Measurements from ENCODE around the gene ICAM1. TPM values are rescaled to one million over a fixed set of nuclear protein-coding genes. Genes with fewer than 3 reads are reported as not detected.

ICAM1 gene
- total and polyA plus RNA-seq, 2 of the 13 experiments (the other 11 are each of a cell fraction or from before 2014, with no cell fraction given), result 37.9 to 98.4 TPM

- TF ChIP-seq, protein P1, sequence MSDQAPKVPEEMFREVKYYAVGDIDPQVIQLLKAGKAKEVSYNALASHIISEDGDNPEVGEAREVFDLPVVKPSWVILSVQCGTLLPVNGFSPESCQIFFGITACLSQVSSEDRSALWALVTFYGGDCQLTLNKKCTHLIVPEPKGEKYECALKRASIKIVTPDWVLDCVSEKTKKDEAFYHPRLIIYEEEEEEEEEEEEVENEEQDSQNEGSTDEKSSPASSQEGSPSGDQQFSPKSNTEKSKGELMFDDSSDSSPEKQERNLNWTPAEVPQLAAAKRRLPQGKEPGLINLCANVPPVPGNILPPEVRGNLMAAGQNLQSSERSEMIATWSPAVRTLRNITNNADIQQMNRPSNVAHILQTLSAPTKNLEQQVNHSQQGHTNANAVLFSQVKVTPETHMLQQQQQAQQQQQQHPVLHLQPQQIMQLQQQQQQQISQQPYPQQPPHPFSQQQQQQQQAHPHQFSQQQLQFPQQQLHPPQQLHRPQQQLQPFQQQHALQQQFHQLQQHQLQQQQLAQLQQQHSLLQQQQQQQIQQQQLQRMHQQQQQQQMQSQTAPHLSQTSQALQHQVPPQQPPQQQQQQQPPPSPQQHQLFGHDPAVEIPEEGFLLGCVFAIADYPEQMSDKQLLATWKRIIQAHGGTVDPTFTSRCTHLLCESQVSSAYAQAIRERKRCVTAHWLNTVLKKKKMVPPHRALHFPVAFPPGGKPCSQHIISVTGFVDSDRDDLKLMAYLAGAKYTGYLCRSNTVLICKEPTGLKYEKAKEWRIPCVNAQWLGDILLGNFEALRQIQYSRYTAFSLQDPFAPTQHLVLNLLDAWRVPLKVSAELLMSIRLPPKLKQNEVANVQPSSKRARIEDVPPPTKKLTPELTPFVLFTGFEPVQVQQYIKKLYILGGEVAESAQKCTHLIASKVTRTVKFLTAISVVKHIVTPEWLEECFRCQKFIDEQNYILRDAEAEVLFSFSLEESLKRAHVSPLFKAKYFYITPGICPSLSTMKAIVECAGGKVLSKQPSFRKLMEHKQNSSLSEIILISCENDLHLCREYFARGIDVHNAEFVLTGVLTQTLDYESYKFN (CRISPR knock-in tag; conservative IDR thresholded peaks at IDR 0.05), result peak; percentile 32; the same call in 1 of the 2 replicates
- no peak for TF ChIP-seq NFE2L1 (CRISPR knock-in tag; IDR thresholded peaks at IDR 0.05; ENCODE audit: borderline replicate concordance)
- TF ChIP-seq NFIB (CRISPR knock-in tag; IDR thresholded peaks at IDR 0.05; ENCODE audit: borderline replicate concordance), result no peak
- TF ChIP-seq, protein P2, sequence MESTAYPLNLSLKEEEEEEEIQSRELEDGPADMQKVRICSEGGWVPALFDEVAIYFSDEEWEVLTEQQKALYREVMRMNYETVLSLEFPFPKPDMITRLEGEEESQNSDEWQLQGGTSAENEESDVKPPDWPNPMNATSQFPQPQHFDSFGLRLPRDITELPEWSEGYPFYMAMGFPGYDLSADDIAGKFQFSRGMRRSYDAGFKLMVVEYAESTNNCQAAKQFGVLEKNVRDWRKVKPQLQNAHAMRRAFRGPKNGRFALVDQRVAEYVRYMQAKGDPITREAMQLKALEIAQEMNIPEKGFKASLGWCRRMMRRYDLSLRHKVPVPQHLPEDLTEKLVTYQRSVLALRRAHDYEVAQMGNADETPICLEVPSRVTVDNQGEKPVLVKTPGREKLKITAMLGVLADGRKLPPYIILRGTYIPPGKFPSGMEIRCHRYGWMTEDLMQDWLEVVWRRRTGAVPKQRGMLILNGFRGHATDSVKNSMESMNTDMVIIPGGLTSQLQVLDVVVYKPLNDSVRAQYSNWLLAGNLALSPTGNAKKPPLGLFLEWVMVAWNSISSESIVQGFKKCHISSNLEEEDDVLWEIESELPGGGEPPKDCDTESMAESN (CRISPR knock-in tag; conservative IDR thresholded peaks at IDR 0.05), result no peak
- TF ChIP-seq RARA (CRISPR knock-in tag; IDR thresholded peaks at IDR 0.05), result 0 out of 2 replicates have a peak, but pooled peaks have one; percentile 7
- TF ChIP-seq ZNF614 (CRISPR knock-in tag; IDR thresholded peaks at IDR 0.05; ENCODE audit: borderline replicate concordance), result no peak
- TF ChIP-seq HOXA5 (CRISPR knock-in tag; IDR thresholded peaks at IDR 0.05), result no peak
- no peak for TF ChIP-seq HOXA9 (CRISPR knock-in tag; IDR thresholded peaks at IDR 0.05; ENCODE audit: borderline replicate concordance)
- TF ChIP-seq KLF16 (CRISPR knock-in tag; IDR thresholded peaks at IDR 0.05), result no peak
- TF ChIP-seq RCOR2 (CRISPR knock-in tag; IDR thresholded peaks at IDR 0.05), result no peak
- TF ChIP-seq, protein P3, sequence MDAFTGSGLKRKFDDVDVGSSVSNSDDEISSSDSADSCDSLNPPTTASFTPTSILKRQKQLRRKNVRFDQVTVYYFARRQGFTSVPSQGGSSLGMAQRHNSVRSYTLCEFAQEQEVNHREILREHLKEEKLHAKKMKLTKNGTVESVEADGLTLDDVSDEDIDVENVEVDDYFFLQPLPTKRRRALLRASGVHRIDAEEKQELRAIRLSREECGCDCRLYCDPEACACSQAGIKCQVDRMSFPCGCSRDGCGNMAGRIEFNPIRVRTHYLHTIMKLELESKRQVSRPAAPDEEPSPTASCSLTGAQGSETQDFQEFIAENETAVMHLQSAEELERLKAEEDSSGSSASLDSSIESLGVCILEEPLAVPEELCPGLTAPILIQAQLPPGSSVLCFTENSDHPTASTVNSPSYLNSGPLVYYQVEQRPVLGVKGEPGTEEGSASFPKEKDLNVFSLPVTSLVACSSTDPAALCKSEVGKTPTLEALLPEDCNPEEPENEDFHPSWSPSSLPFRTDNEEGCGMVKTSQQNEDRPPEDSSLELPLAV (CRISPR knock-in tag; conservative IDR thresholded peaks at IDR 0.05; ENCODE audit: low read depth), result no peak
- TF ChIP-seq SALL1 (CRISPR knock-in tag; IDR thresholded peaks at IDR 0.05), result peak; percentile 57
- TF ChIP-seq STAG1 (CRISPR knock-in tag; IDR thresholded peaks at IDR 0.05), result no peak
- no peak for TF ChIP-seq SMARCE1 (IDR thresholded peaks at IDR 0.05; ENCODE audit: borderline replicate concordance)
- TF ChIP-seq ZBTB49 (CRISPR knock-in tag; IDR thresholded peaks at IDR 0.05; ENCODE audit: borderline replicate concordance), result no peak
- TF ChIP-seq, protein P4, sequence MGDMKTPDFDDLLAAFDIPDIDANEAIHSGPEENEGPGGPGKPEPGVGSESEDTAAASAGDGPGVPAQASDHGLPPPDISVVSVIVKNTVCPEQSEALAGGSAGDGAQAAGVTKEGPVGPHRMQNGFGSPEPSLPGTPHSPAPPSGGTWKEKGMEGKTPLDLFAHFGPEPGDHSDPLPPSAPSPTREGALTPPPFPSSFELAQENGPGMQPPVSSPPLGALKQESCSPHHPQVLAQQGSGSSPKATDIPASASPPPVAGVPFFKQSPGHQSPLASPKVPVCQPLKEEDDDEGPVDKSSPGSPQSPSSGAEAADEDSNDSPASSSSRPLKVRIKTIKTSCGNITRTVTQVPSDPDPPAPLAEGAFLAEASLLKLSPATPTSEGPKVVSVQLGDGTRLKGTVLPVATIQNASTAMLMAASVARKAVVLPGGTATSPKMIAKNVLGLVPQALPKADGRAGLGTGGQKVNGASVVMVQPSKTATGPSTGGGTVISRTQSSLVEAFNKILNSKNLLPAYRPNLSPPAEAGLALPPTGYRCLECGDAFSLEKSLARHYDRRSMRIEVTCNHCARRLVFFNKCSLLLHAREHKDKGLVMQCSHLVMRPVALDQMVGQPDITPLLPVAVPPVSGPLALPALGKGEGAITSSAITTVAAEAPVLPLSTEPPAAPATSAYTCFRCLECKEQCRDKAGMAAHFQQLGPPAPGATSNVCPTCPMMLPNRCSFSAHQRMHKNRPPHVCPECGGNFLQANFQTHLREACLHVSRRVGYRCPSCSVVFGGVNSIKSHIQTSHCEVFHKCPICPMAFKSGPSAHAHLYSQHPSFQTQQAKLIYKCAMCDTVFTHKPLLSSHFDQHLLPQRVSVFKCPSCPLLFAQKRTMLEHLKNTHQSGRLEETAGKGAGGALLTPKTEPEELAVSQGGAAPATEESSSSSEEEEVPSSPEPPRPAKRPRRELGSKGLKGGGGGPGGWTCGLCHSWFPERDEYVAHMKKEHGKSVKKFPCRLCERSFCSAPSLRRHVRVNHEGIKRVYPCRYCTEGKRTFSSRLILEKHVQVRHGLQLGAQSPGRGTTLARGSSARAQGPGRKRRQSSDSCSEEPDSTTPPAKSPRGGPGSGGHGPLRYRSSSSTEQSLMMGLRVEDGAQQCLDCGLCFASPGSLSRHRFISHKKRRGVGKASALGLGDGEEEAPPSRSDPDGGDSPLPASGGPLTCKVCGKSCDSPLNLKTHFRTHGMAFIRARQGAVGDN (CRISPR knock-in tag; IDR thresholded peaks at IDR 0.05), result peak; percentile 15; the same call in 1 of the 2 replicates
These were observed 27.3 kb upstream of the ICAM1 start (continued) for GRCh38 chr19:10243606-10244005.

Measured in HepG2 (cell line).